Stimulated activated CD4-positive, alpha-beta T cell treated with anti-CD3 and anti-CD28 coated beads, Interleukin-4, amount 100 ng/mL, for 24 hours (primary cell): ENCODE data around the gene TFRC.
"Not testable (repeated sequence)": the region's sequence is repeated elsewhere in the genome, so short reads cannot be mapped to it uniquely, and the experiment has no call there.

Experiments
- DNase-seq: peaks from one replicate; pipeline ENCODE4 v3.0.0-alpha.2; 2020

The TFRC gene

GRCh38 chr3:196002721-196003120, 79.2 kb downstream of the TFRC start:
- not testable (repeated sequence) for DNase-seq

GRCh38 chr3:196001240-196001639, 80.7 kb downstream of the TFRC start:
- not testable (repeated sequence) for DNase-seq

- DNase-seq, result not testable (repeated sequence)
Measured at GRCh38 chr3:196000360-196000950, 81.4 kb downstream of the TFRC start.

- no peak for DNase-seq
Measured at GRCh38 chr3:195999896-196000295, 82.0 kb downstream of the TFRC start.
